ENCODE data around the gene EHBP1L1. TPM values are rescaled to one million over a fixed set of nuclear protein-coding genes. Genes with fewer than 3 reads are reported as not detected.

EHBP1L1 gene
- total RNA-seq, 4 donors from 2014 or later: 186 to 472 (median 293) TPM

- Histone ChIP-seq H3K36me3 (peaks cover 0 to 42% (median 39%) of the 10 kb centered on the region in 4 donors), H3K9me3 (no peaks in the 10 kb centered on the region), H3K27ac (replicated peaks in 1 of 4) (peak overlapping the region; percentile 87 to 99 (median 97)), H3K27me3 (no peaks in the 10 kb centered on the region), H3K4me1 (peaks cover 46 to 78% (median 70%) of the 10 kb centered on the region in 4 donors), H3K4me3 (no peak overlapping the region)
- WGBS: 65% methylated on average over 4 of the region's 4 CpGs
- no peak for TF ChIP-seq POLR2AphosphoS5 (IDR thresholded peaks at IDR 0.05)
- no peak for TF ChIP-seq EP300 (IDR thresholded peaks at IDR 0.05)
- TF ChIP-seq, protein P1, sequence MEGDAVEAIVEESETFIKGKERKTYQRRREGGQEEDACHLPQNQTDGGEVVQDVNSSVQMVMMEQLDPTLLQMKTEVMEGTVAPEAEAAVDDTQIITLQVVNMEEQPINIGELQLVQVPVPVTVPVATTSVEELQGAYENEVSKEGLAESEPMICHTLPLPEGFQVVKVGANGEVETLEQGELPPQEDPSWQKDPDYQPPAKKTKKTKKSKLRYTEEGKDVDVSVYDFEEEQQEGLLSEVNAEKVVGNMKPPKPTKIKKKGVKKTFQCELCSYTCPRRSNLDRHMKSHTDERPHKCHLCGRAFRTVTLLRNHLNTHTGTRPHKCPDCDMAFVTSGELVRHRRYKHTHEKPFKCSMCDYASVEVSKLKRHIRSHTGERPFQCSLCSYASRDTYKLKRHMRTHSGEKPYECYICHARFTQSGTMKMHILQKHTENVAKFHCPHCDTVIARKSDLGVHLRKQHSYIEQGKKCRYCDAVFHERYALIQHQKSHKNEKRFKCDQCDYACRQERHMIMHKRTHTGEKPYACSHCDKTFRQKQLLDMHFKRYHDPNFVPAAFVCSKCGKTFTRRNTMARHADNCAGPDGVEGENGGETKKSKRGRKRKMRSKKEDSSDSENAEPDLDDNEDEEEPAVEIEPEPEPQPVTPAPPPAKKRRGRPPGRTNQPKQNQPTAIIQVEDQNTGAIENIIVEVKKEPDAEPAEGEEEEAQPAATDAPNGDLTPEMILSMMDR (IDR thresholded peaks at IDR 0.05): no peak
- TF ChIP-seq POLR2A (IDR thresholded peaks at IDR 0.05; ENCODE audit: low read depth): no peak
- intact Hi-C loops (cut with DNase I): no loop called here
- DNase-seq (ENCODE audit: extremely low spot score): no peak
Measured at GRCh38 chr11:65554842-65555430, 20.9 kb upstream of the EHBP1L1 start.

DNA sequence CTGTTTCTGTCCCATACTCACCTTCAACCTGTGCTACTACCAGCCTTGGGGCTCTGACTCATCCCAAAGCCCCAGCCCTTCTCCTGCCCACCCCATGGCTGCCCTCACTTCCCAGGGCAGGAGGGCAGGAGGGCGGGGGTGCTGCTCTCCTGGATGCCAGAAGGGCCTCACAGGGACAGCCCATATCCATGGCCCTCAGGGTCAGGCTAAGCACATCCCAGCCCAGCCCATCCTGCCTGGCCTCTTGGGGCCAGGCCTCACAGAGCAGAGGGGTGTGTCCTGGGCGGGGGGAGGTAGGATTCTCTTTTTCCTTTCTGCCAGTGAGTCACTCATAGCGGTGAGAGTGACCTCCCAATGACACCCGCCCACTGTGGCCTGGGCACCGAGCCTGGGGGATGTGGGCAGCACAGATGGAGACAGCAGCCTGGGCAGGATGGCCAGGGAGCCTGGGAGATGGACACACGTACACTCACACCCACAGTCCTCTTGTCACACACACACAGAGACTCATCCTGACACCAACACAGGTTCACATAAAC is 20.1 kb upstream of the EHBP1L1 start:
- no peaks in the 10 kb centered on the region for H3K27me3 ChIP-seq
- no peak for DNase-seq (ENCODE audit: extremely low spot score)
- no peak overlapping the region for H3K4me3 ChIP-seq
- no peak for TF ChIP-seq POLR2A (IDR thresholded peaks at IDR 0.05; ENCODE audit: low read depth)
- TF ChIP-seq POLR2AphosphoS5 (IDR thresholded peaks at IDR 0.05): peak; percentile 25 to 32
- TF ChIP-seq, protein P1 (IDR thresholded peaks at IDR 0.05): no peak
- peaks cover 54 to 86% (median 79%) of the 10 kb centered on the region in 4 donors for H3K4me1 ChIP-seq
- intact Hi-C loops (cut with DNase I): no loop called here
- H3K36me3 ChIP-seq: peaks cover 0 to 35% (median 31%) of the 10 kb centered on the region in 4 donors
- peak overlapping the region; percentile 87 to 99 (median 97) for H3K27ac ChIP-seq (replicated peaks in 1 of 4)
- 20% methylated on average over 4 of the region's 6 CpGs for WGBS
- no peaks in the 10 kb centered on the region for H3K9me3 ChIP-seq

DNA sequence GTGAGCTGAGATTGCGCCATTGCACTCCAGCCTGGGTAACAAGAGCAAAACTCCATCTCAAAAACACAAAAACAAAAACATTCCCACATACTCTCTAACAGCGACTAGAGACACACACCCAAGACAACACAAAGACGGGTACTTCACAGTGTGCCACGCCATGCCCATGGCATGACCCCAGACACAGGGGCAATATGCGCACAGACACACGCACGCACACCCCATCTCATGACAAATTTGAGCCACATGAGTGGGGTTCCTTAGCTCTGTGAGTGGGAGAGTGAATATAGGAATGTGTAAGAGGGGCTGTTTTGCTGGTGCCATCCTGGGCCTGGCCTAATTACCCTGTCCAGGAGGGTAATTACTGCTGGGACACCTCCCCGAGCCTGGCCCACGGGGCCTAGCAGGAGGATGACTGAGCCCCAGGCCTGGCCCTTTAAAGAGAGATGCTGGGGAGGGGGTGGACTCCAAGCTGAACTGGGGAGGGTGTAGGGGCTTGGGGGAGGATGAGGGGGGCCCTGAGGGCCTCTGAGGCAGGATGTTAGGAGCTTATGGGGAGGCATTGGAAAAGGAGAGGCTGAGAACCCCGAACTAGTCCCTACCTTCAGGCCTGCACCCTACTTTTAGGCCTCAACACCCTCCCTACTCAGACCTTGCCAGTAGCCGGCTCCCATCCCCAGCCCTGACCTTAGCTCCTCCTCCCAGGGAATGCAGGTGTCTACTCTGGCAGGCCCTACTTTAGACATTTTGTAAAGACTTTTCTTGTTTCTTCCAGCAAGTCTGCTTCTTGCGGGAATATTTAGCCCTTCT is 19.2 kb upstream of the EHBP1L1 start:
- DNase-seq (ENCODE audit: extremely low spot score): no peak
- Histone ChIP-seq H3K9me3 (no peaks in the 10 kb centered on the region), H3K4me3 (peak overlapping the region; percentile 70 to 74 (median 72)), H3K27ac (replicated peaks in 1 of 4) (peak overlapping the region; percentile 87 to 99 (median 97)), H3K36me3 (peaks cover 0 to 26% (median 23%) of the 10 kb centered on the region in 4 donors), H3K4me1 (peaks cover 59 to 93% (median 84%) of the 10 kb centered on the region in 4 donors), H3K27me3 (no peaks in the 10 kb centered on the region)
- WGBS: 72% methylated on average over 11 of the region's 12 CpGs
- intact Hi-C loops (cut with DNase I): no loop called here
- TF ChIP-seq POLR2AphosphoS5 (IDR thresholded peaks at IDR 0.05) (no peak), POLR2A (IDR thresholded peaks at IDR 0.05; ENCODE audit: low read depth) (no peak)

DNA sequence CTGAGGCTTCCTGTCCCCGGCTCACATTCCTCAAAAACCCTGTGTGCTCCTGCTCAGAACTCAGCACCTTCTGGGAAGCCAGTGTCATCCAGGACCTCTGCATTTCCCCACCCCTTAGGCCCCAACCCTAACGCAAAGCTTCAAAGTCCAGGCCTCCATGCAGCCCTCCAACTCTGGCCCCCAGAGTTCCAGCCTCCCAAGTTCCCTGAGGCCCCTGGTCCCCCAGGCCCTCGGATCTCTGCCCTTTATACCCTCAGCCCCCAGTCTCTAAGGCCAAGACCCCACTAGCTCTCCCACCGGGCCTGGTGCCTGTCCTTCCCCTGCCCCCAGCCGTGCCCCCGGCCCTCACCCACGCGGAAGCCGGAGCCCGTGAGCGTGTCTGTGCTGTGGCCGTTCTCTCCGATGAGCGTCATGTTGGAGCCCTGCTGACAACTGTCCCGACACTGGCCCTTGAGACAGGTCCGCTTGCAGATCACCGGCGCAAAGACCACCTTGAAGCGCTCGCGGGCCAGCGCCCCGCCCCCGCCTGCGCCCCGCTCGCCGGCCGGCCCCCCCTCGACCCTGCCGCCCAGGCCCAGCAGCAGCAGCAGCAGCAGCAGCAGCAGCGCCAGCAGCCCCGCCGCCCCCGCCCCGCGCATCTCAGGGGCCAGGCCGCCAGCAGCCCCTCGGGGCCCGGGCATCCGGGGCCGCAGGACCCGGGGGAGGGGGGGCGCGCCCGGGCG is 18.4 kb upstream of the EHBP1L1 start:
- no peak for DNase-seq (ENCODE audit: extremely low spot score)
- 5% methylated on average over 20 of the region's 47 CpGs for WGBS
- H3K27me3 ChIP-seq: no peaks in the 10 kb centered on the region
- peak overlapping the region; percentile 87 to 99 (median 97) for H3K27ac ChIP-seq (replicated peaks in 1 of 4)
- H3K4me1 ChIP-seq: peaks cover 59 to 88% (median 79%) of the 10 kb centered on the region in 4 donors
- H3K9me3 ChIP-seq: no peaks in the 10 kb centered on the region
- TF ChIP-seq POLR2AphosphoS5 (IDR thresholded peaks at IDR 0.05) (no peak), EP300 (IDR thresholded peaks at IDR 0.05) (peak; percentile 77)
- peak overlapping the region; percentile 70 to 74 (median 72) for H3K4me3 ChIP-seq
- intact Hi-C loops (cut with DNase I): no loop called here
- peaks cover 0 to 19% (median 16%) of the 10 kb centered on the region in 4 donors for H3K36me3 ChIP-seq

DNA sequence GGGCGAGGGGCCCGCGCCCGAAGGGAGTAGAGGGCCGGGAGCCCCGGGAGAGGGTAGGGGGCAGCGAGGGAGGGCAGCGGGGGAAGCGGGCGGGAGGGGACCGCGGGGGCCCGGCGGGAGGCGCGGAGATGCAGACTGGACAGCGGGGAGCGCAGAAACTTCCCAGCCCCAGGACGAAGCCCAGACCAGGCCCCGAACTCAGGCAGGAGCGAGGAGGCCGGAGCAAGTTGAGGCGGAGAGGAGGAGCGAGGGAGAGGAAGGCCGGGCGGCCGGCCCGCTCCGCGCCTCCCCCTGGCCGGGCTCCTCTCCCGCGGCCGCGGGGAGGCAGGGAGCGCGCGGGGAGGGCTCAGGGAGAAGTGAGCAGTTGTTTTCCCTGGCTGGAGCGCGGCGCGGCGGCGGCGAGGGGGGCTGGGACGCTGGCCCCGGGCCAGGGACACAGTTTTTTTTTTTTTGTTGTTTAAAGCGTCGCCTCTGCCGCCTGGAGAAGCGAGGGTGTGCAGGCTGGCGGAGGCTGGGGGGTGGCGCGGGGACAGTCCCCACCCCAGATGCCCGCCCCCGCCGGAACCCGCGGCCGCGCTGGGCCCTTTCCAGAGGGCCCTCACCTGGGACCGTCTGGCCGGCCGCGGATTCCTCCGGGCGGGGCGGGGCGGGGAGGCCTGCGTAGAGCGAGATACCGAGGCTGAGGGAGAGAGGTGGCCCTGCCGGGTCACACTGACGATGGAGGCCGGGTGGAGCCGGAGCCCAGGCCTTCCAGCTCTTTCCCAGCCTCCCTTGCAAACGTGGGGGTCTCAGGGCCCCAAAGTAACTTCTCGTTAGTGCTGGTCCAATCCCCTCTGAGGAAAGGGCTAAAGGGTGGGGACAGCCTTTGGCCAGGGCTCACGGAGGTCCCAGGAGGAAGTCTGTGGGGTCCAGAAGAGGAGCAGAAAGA is 17.6 kb upstream of the EHBP1L1 start, which contains the start of gene LTBP3:
LTBP3 (minus strand) TSS at position 358 of the 928 bp plus-strand sequence. CDS start 400 bp downstream, outside the sequence.
- H3K36me3 ChIP-seq: peaks cover 0 to 10% (median 8%) of the 10 kb centered on the region in 4 donors
- peak within 1 kb of the TSS; percentile 70 to 74 (median 72) for H3K4me3 ChIP-seq
- H3K27me3 ChIP-seq: no peaks in the 10 kb centered on the region
- no peak for DNase-seq (ENCODE audit: extremely low spot score)
- TF ChIP-seq EP300 (IDR thresholded peaks at IDR 0.05) (no peak), POLR2A (IDR thresholded peaks at IDR 0.05; ENCODE audit: low read depth) (peak; percentile 10), POLR2AphosphoS5 (IDR thresholded peaks at IDR 0.05) (peak; percentile 73 to 77)
- TF ChIP-seq, protein P1 (IDR thresholded peaks at IDR 0.05): peak in 2 of 3 experiments; percentile 12 to 21
- WGBS: 0% methylated on average over 11 of the region's 79 CpGs
- H3K27ac ChIP-seq (replicated peaks in 1 of 4): peak within 1 kb of the TSS; percentile 87 to 99 (median 97)
- intact Hi-C loops (cut with DNase I): no loop called here
- H3K4me1 ChIP-seq: peaks cover 59 to 80% (median 72%) of the 10 kb centered on the region in 4 donors
- no peaks in the 10 kb centered on the region for H3K9me3 ChIP-seq
